Duodenal mucosa (tissue), 2 donors: Measurements from ENCODE around the gene LYSMD2.

Experiments used
- H3K27ac ChIP-seq: one replicate; pipeline ENCODE4 v1.7.0; 2013; ENCODE audit warnings: low read depth, low read length
- H3K27me3 ChIP-seq, 2 donors: one replicate each; pipeline ENCODE4 v1.7.0; 2013; ENCODE audit warnings: low read length in 2 of 2, control low read depth in 1 of 2; ENCODE audit not compliant: insufficient read depth in 2 of 2, control insufficient read depth in 1 of 2
- H3K36me3 ChIP-seq, 2 donors: one replicate each; pipeline ENCODE4 v1.7.0; 2013; ENCODE audit warnings: low read length in 2 of 2, control low read depth in 1 of 2; ENCODE audit not compliant: insufficient read depth in 2 of 2, control insufficient read depth in 1 of 2
- H3K4me1 ChIP-seq, 2 donors: one replicate each; pipeline ENCODE4 v1.7.0; 2013; ENCODE audit warnings: low read length in 2 of 2, control low read depth in 1 of 2; ENCODE audit not compliant: insufficient read depth in 2 of 2, control insufficient read depth in 1 of 2
- H3K4me3 ChIP-seq, 2 donors: one replicate each; pipeline ENCODE4 v1.7.0; 2013; ENCODE audit warnings: low read length in 2 of 2, low read depth in 1 of 2
- H3K9ac ChIP-seq, 2 donors: one replicate each; pipeline ENCODE4 v1.7.0; 2013; ENCODE audit warnings: low read length in 2 of 2, low read depth in 1 of 2
- H3K9me3 ChIP-seq, 2 donors: one replicate each; pipeline ENCODE4 v1.7.0; 2013; ENCODE audit warnings: low read length in 2 of 2, control low read depth in 1 of 2; ENCODE audit not compliant: control insufficient read depth in 1 of 2

The LYSMD2 gene

GRCh38 chr15:51677021-51677420, 60.4 kb downstream of the LYSMD2 start:
- Histone ChIP-seq H3K9ac (no peak overlapping the region), H3K36me3 (no peaks in the 10 kb centered on the region), H3K4me1 (peaks cover 0 to 2% of the 10 kb centered on the region in 2 donors), H3K27ac (no peak overlapping the region), H3K4me3 (no peak overlapping the region), H3K9me3 (no peaks in the 10 kb centered on the region), H3K27me3 (peaks cover 9 to 10% of the 10 kb centered on the region in 2 donors)

GRCh38 chr15:51675234-51675633, 62.2 kb downstream of the LYSMD2 start:
- H3K36me3 ChIP-seq = no peaks in the 10 kb centered on the region
- H3K27me3 ChIP-seq = peaks cover 0 to 18% of the 10 kb centered on the region in 2 donors

More at GRCh38 chr15:51675234-51675633, 62.2 kb downstream of the LYSMD2 start:
- H3K9ac ChIP-seq = no peak overlapping the region
- H3K4me1 ChIP-seq = no peaks in the 10 kb centered on the region
- no peak overlapping the region for H3K4me3 ChIP-seq
- H3K27ac ChIP-seq = no peak overlapping the region
- no peaks in the 10 kb centered on the region for H3K9me3 ChIP-seq
